Adrenal gland (tissue), 12 donors: ENCODE results near the gene SLC22A2. TPM values are rescaled to one million over a fixed set of nuclear protein-coding genes. Genes with fewer than 3 reads are reported as not detected.

Experiments
- DNase-seq, 7 donors: peaks; one replicate each; pipeline ENCODE4 v3.0.0-alpha.2; 2019 to 2020
- H3K27ac ChIP-seq, 5 donors: fragments of 200-600 bp; sonication (generic) in 4 of 5; 1 replicate in 3 of 5; 2 replicates in 2 of 5; pipeline versions ENCODE4 v1.5.1 to v1.8.0; 2016 to 2020; ENCODE audit warnings: mild to moderate bottlenecking in 1 of 5
- H3K27me3 ChIP-seq: fragments of 200-600 bp; 2 replicates; pipeline ENCODE4 v1.8.0; 2021
- H3K36me3 ChIP-seq, 2 donors: fragments of 200-600 bp; replicated peaks in 1 of 2; 1 replicate in 1 of 2; 2 replicates in 1 of 2; pipeline versions ENCODE4 v1.5.1 to v1.8.0; 2018 to 2022
- H3K4me1 ChIP-seq, 2 donors: fragments of 200-600 bp; replicated peaks in 1 of 2; 1 replicate in 1 of 2; 2 replicates in 1 of 2; pipeline versions ENCODE4 v1.5.1 to v1.8.0; 2018 to 2021
- H3K4me3 ChIP-seq, 4 donors: fragments of 200-600 bp; sonication (generic) in 3 of 4; one replicate each; pipeline ENCODE4 v1.5.1; 2016 to 2018
- H3K9me3 ChIP-seq, 3 donors: fragments of 200-600 bp; sonication (generic) in 1 of 3; replicated peaks in 1 of 3; 1 replicate in 2 of 3; 2 replicates in 1 of 3; pipeline versions ENCODE4 v1.5.1 to v1.8.0; 2016 to 2021
- POLR2A ChIP-seq, 2 donors: fragments of 450-650 bp; IDR thresholded peaks; one replicate each; pipeline ENCODE4 v1.6.1; 2017; ENCODE audit warnings: antibody characterized with exemption in 2 of 2, mild to moderate bottlenecking in 2 of 2, moderate library complexity in 1 of 2
- WGBS, 4 donors: extraction: QIAGEN DNeasy Blood & Tissue Kit in 2 of 4; methylation state at CpG; one replicate each; pipeline versions ENCODE4 v1.1.5 to v1.1.7; 2013 to 2017; 5-methylcytosine and 5-hydroxymethylcytosine counted together
- intact Hi-C, 2 donors: fragments of 100-400 bp; cut with DNase I; formaldehyde crosslinking; loops; one replicate each; pipeline versions ENCODE4 v1.14.1 to v1.15.0; 2022 to 2023
- polyA plus RNA-seq, 3 donors: library from polyadenylated mRNA; stranded (reverse); fragments of 200-250 nt in 2 of 3; fragments of 350-450 nt in 1 of 3; fragmentation: Illumina TruSeq in 1 of 3; extraction: RNeasy Lipid Tissue Mini Kit (QIAGEN cat#74804) in 1 of 3; gene quantifications; one replicate each; pipeline ENCODE4 v1.2.3, GENCODE V29; 2013 to 2014
- total RNA-seq, 9 donors: library from RNA; depleted of rRNA in 4 of 9; stranded (reverse); fragments of >200 nt in 4 of 9; fragments of 120-200 nt in 1 of 9; fragmentation: NEBNext Ultra II Directional in 1 of 9; extraction: Animal tissue kit (Norgen Biotek cat#: 25700) in 1 of 9; gene quantifications; one replicate each; pipeline versions ENCODE4 v1.1.0 to v1.2.4, GENCODE V29; 2013 to 2023
- TF ChIP-seq, protein P1 (sequence below), 6 experiments: fragments of 450-650 bp in 4 of 6; fragments of 200-600 bp in 2 of 6; sonication (generic) in 1 of 6; IDR thresholded peaks; 1 replicate in 5 of 6; 2 replicates in 1 of 6; pipeline versions ENCODE4 v1.5.1 to v1.8.0; 2016 to 2021; ENCODE audit warnings: antibody characterized with exemption in 6 of 6, mild to moderate bottlenecking in 2 of 6, moderate library complexity in 1 of 6
- donor health status: healthy with polysubstance abuse.
- donor health status: Bipolar disorder and iron deficiency.
- donor health status: DM: yes; HTN: yes; CAD: no.
- donor health status: DM: no; HTN: no; CAD: no.
- donor health status: DM: no; HTN: no; CAD: no.
- donor health status: DM: yes; HTN: yes; CAD: no.

The SLC22A2 gene
- total and polyA plus RNA-seq, 12 donors, result not detected

DNA sequence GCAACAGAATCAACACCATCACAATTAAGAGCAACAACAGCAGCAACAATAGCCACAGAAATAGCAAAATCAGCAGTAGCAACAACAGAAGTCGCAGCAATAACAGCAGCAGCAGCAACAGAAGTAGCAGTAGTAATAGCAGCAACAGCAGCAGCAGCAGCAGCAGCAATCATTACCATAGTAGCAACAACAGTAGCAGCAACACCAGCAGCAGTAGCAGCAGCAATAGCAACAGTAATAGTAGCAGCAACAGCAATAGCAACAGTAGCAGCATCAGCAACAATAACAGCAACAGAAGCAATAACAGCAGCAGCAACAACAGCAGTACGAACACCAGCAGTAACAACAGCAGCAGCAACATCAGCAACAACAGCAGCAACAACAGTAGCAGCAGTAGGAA, 39.8 kb downstream of the SLC22A2 start:
- no peak for DNase-seq
- TF ChIP-seq POLR2A (IDR thresholded peaks at IDR 0.05), result no peak
- TF ChIP-seq, protein P1, sequence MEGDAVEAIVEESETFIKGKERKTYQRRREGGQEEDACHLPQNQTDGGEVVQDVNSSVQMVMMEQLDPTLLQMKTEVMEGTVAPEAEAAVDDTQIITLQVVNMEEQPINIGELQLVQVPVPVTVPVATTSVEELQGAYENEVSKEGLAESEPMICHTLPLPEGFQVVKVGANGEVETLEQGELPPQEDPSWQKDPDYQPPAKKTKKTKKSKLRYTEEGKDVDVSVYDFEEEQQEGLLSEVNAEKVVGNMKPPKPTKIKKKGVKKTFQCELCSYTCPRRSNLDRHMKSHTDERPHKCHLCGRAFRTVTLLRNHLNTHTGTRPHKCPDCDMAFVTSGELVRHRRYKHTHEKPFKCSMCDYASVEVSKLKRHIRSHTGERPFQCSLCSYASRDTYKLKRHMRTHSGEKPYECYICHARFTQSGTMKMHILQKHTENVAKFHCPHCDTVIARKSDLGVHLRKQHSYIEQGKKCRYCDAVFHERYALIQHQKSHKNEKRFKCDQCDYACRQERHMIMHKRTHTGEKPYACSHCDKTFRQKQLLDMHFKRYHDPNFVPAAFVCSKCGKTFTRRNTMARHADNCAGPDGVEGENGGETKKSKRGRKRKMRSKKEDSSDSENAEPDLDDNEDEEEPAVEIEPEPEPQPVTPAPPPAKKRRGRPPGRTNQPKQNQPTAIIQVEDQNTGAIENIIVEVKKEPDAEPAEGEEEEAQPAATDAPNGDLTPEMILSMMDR (IDR thresholded peaks at IDR 0.05), result no peak
- no peaks in the 10 kb centered on the region for H3K36me3 ChIP-seq
- intact Hi-C loops, result no loop called here
- H3K4me1 ChIP-seq, result no peaks in the 10 kb centered on the region
- H3K27me3 ChIP-seq, result peaks cover 3% of the 10 kb centered on the region
- no peaks in the 10 kb centered on the region for H3K9me3 ChIP-seq
- H3K4me3 ChIP-seq, result no peak overlapping the region
- 77 to 84% (median 81%) methylated on average over 2 of the region's 2 CpGs for WGBS, 4 donors
- no peak overlapping the region for H3K27ac ChIP-seq

DNA sequence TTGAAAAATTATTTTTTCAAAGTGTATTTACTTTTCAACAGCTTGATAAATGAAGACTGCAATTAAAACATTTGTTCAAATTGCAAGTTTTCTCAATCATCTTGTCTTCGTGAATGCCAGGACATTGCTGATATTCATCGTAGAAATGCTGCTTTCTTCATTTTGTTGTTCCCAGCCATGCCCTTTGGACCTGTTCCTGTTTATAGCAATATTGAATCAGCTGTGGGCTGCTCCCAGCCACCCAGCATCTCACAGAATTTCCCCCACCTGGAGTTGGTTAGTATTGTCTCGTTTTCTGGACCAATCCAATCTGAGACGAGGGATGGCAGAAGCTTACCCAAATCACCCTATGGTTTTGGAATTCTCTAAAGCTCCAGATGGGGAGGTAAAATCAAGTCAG, 40.8 kb downstream of the SLC22A2 start:
- H3K27ac ChIP-seq, result no peak overlapping the region
- H3K4me3 ChIP-seq, result no peak overlapping the region
- H3K9me3 ChIP-seq, result no peaks in the 10 kb centered on the region
- peaks cover 3% of the 10 kb centered on the region for H3K27me3 ChIP-seq
- intact Hi-C loops, result no loop called here
- 69 to 74% (median 72%) methylated on average over 4 of the region's 4 CpGs for WGBS, 4 donors
- TF ChIP-seq POLR2A (IDR thresholded peaks at IDR 0.05), result no peak
- TF ChIP-seq, protein P1 (IDR thresholded peaks at IDR 0.05), result no peak
- no peaks in the 10 kb centered on the region for H3K4me1 ChIP-seq
- no peak for DNase-seq
- no peaks in the 10 kb centered on the region for H3K36me3 ChIP-seq

DNA sequence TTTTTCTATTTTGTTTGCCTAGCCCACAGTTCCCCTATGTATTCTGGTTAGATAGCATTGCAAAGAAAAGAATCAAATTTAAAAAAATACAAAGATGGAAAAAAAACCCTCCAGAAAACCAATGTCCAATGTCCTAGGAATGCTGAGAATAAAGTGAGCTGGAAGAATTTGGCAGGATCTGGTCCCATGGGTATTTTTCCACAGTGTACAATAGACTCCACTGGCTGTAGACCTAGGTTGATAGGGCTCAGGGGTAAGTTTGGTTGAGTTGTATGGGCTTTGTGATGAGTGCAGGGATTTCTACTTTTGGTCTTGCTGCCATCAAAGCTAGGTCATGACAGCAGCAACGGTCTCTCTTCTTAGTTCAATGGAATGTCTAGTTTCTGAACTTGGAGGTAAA, 41.5 kb downstream of the SLC22A2 start:
- Histone ChIP-seq H3K4me3 (no peak overlapping the region), H3K36me3 (no peaks in the 10 kb centered on the region), H3K27me3 (peaks cover 3% of the 10 kb centered on the region), H3K4me1 (no peaks in the 10 kb centered on the region), H3K9me3 (no peaks in the 10 kb centered on the region), H3K27ac (no peak overlapping the region)
- intact Hi-C loops, result no loop called here
- whole genome bisulfite sequencing, 4 donors, result 74 to 84% (median 79%) methylated on average over 1 of the region's 1 CpG
- no peak for DNase-seq
- TF ChIP-seq, protein P1 (IDR thresholded peaks at IDR 0.05), result no peak
- TF ChIP-seq POLR2A (IDR thresholded peaks at IDR 0.05), result no peak

DNA sequence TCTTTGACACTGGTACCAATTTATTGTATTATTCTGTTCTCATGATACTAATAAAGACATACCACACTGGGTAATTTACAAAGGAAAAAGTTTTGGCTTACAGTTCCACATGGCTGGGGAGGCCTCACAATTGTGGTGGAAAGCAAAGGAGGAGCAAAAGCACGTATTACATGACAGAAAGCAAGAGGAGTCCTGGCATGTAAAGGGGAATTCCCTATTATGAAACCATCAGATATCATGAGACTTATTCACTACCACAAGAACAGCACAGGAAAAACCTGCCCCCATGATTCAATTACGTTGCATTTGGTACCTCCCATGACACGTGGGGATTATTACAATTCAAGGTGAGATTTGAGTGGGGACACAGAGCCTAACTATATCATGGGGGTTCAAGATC, 43.4 kb downstream of the SLC22A2 start:
- Histone ChIP-seq H3K4me1 (no peaks in the 10 kb centered on the region), H3K27ac (no peak overlapping the region), H3K36me3 (no peaks in the 10 kb centered on the region), H3K4me3 (no peak overlapping the region), H3K9me3 (no peaks in the 10 kb centered on the region), H3K27me3 (peaks cover 3% of the 10 kb centered on the region)
- no peak for DNase-seq
- intact Hi-C loops, result no loop called here
- WGBS, 4 donors, result 29 to 49% (median 44%) methylated on average over 3 of the region's 3 CpGs
- TF ChIP-seq, protein P1 (IDR thresholded peaks at IDR 0.05), result no peak
- no peak for TF ChIP-seq POLR2A (IDR thresholded peaks at IDR 0.05)
